C4-2B (cell line): ENCODE measurements around the gene CDYL.

Experiments
- CTCF ChIP-seq: fragments of 450-650 bp; conservative IDR thresholded peaks from 2 replicates; pipeline ENCODE4 v1.5.1; 2017; ENCODE audit warnings: mild to moderate bottlenecking
- ZFX ChIP-seq: fragments of 450-650 bp; IDR thresholded peaks from 2 replicates; pipeline ENCODE4 v1.6.1; 2017

- TF ChIP-seq CTCF (no peak), ZFX (no peak)
Measured at GRCh38 chr6:4778086-4778485, 1.9 kb downstream of the CDYL start.
